Loucy (cell line): ENCODE data around the gene NAAA.

ENCODE experiments used
- CTCF ChIP-seq: fragments of 200-600 bp; sonication (generic); conservative IDR thresholded peaks from 2 replicates; pipeline ENCODE4 v1.5.1; 2014; ENCODE audit warnings: mild to moderate bottlenecking, antibody characterized with exemption, low read length
- EZH2phosphoT487 ChIP-seq: fragments of 200-600 bp; IDR thresholded peaks from 2 replicates; pipeline ENCODE4 v1.6.1; 2018; ENCODE audit warnings: antibody characterized with exemption, mild to moderate bottlenecking, moderate library complexity, borderline replicate concordance

GRCh38 chr4:75898536-75898935 is 42.3 kb downstream of the NAAA start:
- no peak for TF ChIP-seq CTCF
- no peak for TF ChIP-seq EZH2phosphoT487
